Kidney tubule cell (primary cell): ENCODE measurements around the gene HUS1.
"Not testable (repeated sequence)": the region's sequence is repeated elsewhere in the genome, so short reads cannot be mapped to it uniquely, and the experiment has no call there.

ENCODE experiments used
- DNase-seq: peaks from one replicate; pipeline ENCODE4 v3.0.0-alpha.2; 2018; ENCODE audit warnings: low spot score

The HUS1 gene

GRCh38 chr7:47923081-47923875 lies 56.1 kb downstream of the HUS1 start:
- DNase-seq: not testable (repeated sequence)

GRCh38 chr7:47916514-47916913 lies 62.9 kb downstream of the HUS1 start:
- DNase-seq: not testable (repeated sequence)

DNA sequence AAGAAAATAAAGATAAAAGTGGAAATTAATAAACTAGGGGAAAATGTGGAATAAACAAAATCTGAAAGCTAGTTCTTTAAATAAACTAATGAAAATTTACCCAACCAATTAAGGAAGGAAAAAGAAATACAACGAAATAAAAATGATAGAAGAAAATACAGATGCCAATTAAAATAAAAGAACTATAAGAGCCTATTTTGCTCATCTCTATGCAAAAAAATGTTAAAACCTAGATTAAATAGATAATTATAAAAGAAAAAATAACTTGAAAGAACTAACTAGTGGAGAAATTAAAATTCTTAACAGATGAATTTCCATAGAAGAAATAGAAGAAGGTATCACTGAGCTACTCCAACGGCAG lies 63.8 kb downstream of the HUS1 start:
- no peak for DNase-seq

DNA sequence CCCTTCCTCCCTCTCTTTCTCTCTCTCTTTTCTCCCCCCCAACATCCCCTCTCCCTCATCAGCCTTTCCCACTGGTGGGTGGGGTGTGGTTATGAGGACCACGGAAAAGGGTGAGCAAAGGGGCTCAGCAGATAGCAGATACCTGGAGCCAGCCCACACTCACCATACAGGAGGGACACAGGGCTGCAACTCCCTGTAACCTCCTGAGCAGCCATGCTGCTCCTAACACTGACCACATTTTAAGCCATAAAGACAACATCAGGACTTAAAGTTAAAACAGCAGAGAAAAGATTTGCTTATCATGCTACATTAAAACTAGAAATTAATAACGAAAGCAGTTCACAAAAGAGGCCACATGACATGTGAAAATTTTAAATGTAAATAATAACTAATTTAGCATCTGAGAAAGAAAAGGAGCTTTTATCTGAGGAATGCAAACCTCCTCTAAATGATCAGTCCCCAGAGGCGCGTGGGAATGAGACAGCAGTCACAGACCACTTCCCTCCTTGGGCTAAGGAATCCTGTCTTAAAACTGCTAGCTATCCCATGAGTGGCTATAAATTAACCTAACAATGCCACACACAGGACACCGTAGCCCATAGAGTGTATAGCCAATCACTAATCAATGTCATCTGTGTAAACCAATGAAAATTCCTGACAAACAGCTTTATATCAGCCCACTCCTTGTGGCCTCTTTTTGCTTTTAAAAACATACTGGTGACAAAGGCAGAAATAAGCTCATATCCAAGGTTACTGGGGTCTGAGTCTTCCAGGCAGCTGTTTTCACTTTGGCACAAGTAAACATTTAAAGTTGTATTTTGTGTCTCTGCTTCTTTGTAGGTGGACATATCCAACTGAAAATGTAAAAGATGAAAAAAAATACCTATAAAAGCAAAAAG lies 64.4 kb downstream of the HUS1 start:
- peak; percentile 12 for DNase-seq
